ENCODE results near the gene RGS12.

Gene RGS12

DNA sequence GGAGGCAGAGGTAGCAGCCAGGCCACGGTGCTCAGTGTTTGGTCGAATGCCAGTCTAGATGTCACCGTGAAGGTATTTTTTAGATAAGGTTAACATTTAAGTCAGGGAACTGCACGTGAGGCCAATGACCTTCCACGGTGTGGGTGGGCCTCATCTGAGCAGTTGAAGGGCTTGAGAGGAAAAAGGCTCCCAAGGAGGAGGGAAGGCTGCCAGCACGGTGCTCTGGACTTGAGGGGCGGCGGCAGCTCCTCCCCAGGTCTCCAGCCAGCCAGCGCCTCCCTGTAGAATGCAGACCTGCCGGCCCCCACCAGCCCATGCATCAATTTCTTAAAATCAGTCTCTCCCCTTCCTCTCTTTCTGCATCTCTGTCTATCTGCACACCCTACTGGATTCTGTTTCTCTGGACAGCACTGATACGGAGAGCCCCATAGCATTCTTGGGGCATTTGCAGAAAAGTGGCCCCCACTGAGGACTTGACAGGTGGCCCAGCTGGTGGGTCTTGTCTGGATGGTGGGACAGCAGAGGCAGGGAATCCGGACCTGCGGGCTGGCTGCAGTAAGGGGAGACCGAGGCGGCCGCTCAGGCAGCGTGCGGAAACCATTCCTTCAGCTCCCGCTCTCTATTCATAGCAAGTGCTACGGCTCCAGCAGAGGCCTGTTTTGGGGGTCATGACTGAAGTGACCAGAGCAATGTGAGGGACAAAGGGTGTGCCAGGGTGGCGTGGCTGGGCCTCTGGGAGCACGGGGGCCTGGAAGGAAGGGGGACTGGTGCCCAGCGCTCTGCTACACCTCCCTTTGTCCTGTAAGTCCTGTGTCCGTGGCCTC lies 7.9 kb upstream of the RGS12 start:
- Histone ChIP-seq H3K4me3 (ENCODE audit: low read length) (no peak overlapping the region), H3K27me3 (ENCODE audit: control insufficient read depth, insufficient read depth, low read length) (no peaks in the 10 kb centered on the region), H3K9me3 (ENCODE audit: control insufficient read depth, insufficient read depth, low read length) (no peaks in the 10 kb centered on the region), H3K36me3 (ENCODE audit: control insufficient read depth, insufficient read depth, low read length) (no peaks in the 10 kb centered on the region; the same call in 1 of the 2 replicates), H3K4me1 (ENCODE audit: control insufficient read depth, insufficient read depth, low read length) (no peaks in the 10 kb centered on the region; the same call in 1 of the 2 replicates), H3K27ac (ENCODE audit: low read length) (no peak overlapping the region)
- DNase-seq (ENCODE audit: low read depth, low spot score) = no peak
- WGBS (ENCODE audit: insufficient coverage, insufficient read length) = no CpG with 5 or more reads among the region's 24 CpGs

DNA sequence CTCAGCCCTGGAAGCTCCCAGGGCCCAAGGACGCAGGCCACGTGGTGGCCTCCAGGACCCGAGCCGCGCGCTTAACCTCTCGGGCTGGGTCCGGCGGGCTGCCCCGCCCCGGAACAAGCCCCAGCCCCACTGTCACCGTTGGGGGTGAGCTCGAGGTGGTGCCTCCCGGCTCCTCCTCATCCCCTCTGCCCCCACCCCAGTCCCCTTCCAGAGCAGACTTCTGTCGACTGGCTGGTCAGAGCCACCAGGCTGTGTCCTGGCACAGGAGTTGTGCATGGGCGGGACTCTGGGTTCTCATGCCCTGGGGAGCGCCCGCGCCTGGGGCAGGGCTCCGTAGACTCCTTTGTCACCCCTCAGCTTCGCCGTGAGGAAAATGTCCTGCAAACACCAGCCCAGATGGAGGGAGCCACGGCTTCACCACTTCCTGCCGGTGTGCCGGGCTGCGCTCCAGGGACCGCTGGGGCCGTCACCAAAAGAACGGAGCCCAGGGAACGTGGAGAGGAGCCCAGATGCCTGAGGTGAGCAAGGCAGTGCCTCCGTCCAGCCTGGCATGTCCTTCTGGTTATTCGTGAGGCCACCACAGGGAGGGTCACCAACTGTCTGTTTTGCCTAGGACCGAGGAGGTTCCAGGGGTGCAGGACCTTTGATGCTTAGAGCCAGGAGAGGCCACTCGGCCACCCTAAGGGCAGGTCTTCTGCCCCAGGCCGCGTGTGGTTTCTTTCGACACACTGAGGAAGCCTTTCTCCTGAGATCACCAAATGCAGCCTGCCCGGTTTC lies 7.1 kb upstream of the RGS12 start:
- Histone ChIP-seq H3K4me3 (ENCODE audit: low read length) (no peak overlapping the region), H3K36me3 (ENCODE audit: control insufficient read depth, insufficient read depth, low read length) (no peaks in the 10 kb centered on the region; the same call in 1 of the 2 replicates), H3K9me3 (ENCODE audit: control insufficient read depth, insufficient read depth, low read length) (no peaks in the 10 kb centered on the region), H3K27ac (ENCODE audit: low read length) (no peak overlapping the region), H3K27me3 (ENCODE audit: control insufficient read depth, insufficient read depth, low read length) (no peaks in the 10 kb centered on the region), H3K4me1 (ENCODE audit: control insufficient read depth, insufficient read depth, low read length) (no peaks in the 10 kb centered on the region; the same call in 1 of the 2 replicates)
- no peak for DNase-seq (ENCODE audit: low read depth, low spot score)
- no CpG with 5 or more reads among the region's 38 CpGs for WGBS (ENCODE audit: insufficient coverage, insufficient read length)

DNA sequence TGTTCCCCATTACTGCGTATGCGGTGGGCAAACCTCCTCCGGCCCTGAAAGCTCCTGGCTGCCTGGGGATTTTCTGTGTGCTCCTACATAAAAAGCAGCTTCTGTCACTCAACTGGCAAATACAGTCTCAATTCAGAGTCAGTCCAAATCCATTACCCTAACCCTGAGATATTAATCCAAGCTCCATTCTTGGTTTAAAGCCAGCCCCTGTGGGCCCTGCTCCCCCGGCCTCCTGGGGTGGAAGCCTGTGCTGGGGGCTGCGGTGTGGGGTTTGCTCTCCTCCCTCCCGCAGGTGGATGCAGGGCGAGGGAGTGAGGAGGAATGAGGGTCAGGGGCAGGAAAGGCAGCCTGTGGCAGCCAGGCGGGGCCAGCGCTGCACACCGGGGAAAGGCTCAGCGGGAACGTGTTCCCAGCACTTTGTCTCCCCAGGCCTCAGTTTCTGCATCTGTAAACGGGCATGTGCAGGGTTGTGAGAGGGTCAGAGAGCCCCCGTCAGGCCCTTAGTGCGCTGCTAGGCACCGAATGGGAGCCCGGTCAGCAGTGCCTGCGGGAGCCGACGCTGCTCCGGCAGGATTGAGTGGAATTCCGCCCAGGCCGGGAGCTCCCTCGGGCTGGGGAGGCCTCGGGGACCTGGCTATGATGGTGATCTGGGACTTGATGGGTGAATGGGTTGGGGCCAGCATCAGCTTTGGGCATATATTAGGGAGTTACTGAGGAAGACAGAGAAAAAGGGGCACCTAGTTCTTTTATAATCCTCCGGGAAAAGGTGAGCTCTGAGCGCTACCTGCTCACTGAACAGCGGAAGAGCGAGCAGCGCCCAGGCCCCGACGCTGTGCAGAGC lies 6.3 kb upstream of the RGS12 start:
- WGBS (ENCODE audit: insufficient coverage, insufficient read length) = no CpG with 5 or more reads among the region's 32 CpGs

DNA sequence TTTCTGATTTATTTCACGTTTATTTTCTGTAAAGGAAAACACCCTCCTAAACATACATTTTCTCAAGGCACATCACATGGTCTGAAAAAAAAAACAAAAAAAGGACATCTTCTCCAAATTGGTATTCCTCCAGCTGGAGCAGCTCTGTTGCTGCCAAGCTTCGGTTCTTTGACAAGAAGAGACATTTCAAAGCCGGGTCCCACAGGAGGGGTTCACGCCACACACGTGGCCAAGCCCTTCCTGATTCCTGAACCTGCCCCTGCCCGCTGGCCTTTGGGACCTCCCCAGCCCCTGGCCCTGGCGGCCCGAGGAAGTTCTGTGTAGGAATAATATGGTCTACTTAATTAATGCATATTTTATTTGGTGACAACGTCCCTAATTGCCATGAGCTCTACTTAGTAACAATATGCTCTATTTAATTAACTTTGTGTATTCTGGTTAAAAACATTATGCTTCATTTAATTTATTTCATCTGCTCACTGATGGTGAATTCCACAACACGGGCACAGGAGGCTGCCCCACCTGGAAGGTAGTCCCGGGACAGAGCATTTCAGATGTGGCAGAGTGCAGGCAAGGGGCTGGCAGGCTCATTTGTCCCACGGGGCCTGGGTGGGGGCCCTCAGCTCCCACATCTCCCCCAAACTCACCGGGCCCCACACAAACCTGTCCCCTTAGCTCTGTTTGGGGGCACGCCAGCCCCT lies 5.4 kb upstream of the RGS12 start:
- H3K27ac ChIP-seq (ENCODE audit: low read length) = no peak overlapping the region
- no peak overlapping the region for H3K4me3 ChIP-seq (ENCODE audit: low read length)
- DNase-seq (ENCODE audit: low read depth, low spot score) = no peak
- WGBS (ENCODE audit: insufficient coverage, insufficient read length) = no CpG with 5 or more reads among the region's 14 CpGs
- no peaks in the 10 kb centered on the region for H3K9me3 ChIP-seq (ENCODE audit: control insufficient read depth, insufficient read depth, low read length)
- no peaks in the 10 kb centered on the region; the same call in 1 of the 2 replicates for H3K4me1 ChIP-seq (ENCODE audit: control insufficient read depth, insufficient read depth, low read length)
- H3K36me3 ChIP-seq (ENCODE audit: control insufficient read depth, insufficient read depth, low read length) = no peaks in the 10 kb centered on the region; the same call in 1 of the 2 replicates
- H3K27me3 ChIP-seq (ENCODE audit: control insufficient read depth, insufficient read depth, low read length) = no peaks in the 10 kb centered on the region

More for the DNA sequence above, 6.3 kb upstream of the RGS12 start:
- Histone ChIP-seq H3K9me3 (ENCODE audit: control insufficient read depth, insufficient read depth, low read length) (no peaks in the 10 kb centered on the region), H3K36me3 (ENCODE audit: control insufficient read depth, insufficient read depth, low read length) (no peaks in the 10 kb centered on the region; the same call in 1 of the 2 replicates), H3K27me3 (ENCODE audit: control insufficient read depth, insufficient read depth, low read length) (no peaks in the 10 kb centered on the region), H3K4me1 (ENCODE audit: control insufficient read depth, insufficient read depth, low read length) (no peaks in the 10 kb centered on the region; the same call in 1 of the 2 replicates), H3K27ac (ENCODE audit: low read length) (no peak overlapping the region), H3K4me3 (ENCODE audit: low read length) (no peak overlapping the region)
- no peak for DNase-seq (ENCODE audit: low read depth, low spot score)

DNA sequence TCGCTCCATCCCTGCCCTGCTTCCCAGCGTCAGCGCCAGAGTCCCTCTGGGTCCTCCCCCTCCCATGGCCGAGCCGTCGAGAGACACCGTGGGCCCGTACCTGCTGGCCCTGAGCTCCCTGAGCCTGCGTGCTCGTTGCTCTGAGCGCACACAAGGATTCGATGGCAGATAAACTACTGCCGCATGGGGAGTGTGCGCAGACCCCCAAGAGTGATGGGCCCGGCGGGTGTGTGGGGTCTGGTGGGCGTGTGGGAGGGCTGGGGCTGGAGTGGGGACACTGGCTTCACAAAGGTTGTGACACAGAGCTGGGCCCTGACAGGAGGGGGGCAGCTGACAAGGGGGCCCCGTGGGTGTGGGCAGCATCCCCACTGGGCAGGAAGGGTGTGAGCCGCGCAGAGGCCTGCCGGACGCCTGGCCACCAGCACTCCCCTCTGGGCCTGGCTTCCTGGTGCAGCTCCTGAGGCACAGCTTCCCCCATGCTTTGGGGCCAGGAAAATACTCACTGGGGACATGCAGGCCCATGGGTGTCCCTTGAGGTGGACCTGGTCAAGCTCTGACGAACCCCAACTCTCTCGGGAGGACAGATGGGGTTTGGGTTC lies 4.8 kb upstream of the RGS12 start:
- no peak overlapping the region for H3K27ac ChIP-seq (ENCODE audit: low read length)
- no peaks in the 10 kb centered on the region for H3K9me3 ChIP-seq (ENCODE audit: control insufficient read depth, insufficient read depth, low read length)
- H3K36me3 ChIP-seq (ENCODE audit: control insufficient read depth, insufficient read depth, low read length) = no peaks in the 10 kb centered on the region; the same call in 1 of the 2 replicates
- no peaks in the 10 kb centered on the region for H3K27me3 ChIP-seq (ENCODE audit: control insufficient read depth, insufficient read depth, low read length)
- H3K4me3 ChIP-seq (ENCODE audit: low read length) = no peak overlapping the region
- no peak for DNase-seq (ENCODE audit: low read depth, low spot score)
- no CpG with 5 or more reads among the region's 24 CpGs for WGBS (ENCODE audit: insufficient coverage, insufficient read length)
- no peaks in the 10 kb centered on the region; the same call in 1 of the 2 replicates for H3K4me1 ChIP-seq (ENCODE audit: control insufficient read depth, insufficient read depth, low read length)

DNA sequence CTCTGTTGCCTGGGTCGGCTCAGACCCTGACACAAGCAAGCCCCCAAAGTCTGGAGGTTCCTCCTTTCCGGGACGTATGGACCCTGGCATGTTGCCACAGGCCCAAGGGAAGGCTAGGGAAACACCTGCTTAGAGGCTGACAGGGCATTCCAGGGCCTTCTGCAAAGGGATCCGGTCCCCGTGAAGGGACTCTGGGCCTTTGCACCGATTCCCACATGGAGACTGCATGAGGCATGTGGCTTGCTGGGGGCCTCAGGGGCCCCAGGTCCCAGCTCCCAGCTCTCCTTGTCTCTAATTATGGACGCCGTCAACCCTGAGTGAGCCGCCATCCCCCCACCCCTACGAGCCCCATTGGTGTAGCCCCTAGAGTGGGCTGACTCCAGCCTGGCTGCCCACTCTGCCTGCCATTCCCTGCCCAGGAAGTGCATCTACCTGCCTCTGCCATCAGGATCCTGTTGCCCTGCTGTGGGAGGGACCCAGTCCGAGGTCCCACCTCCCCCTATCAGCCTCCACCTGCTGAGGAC lies 4.2 kb upstream of the RGS12 start:
- H3K36me3 ChIP-seq (ENCODE audit: control insufficient read depth, insufficient read depth, low read length) = no peaks in the 10 kb centered on the region; the same call in 1 of the 2 replicates
- WGBS (ENCODE audit: insufficient coverage, insufficient read length) = no CpG with 5 or more reads among the region's 11 CpGs
- no peaks in the 10 kb centered on the region for H3K27me3 ChIP-seq (ENCODE audit: control insufficient read depth, insufficient read depth, low read length)
- DNase-seq (ENCODE audit: low read depth, low spot score) = no peak
- H3K9me3 ChIP-seq (ENCODE audit: control insufficient read depth, insufficient read depth, low read length) = no peaks in the 10 kb centered on the region
- H3K4me3 ChIP-seq (ENCODE audit: low read length) = no peak overlapping the region
- H3K4me1 ChIP-seq (ENCODE audit: control insufficient read depth, insufficient read depth, low read length) = no peaks in the 10 kb centered on the region; the same call in 1 of the 2 replicates
- H3K27ac ChIP-seq (ENCODE audit: low read length) = no peak overlapping the region

DNA sequence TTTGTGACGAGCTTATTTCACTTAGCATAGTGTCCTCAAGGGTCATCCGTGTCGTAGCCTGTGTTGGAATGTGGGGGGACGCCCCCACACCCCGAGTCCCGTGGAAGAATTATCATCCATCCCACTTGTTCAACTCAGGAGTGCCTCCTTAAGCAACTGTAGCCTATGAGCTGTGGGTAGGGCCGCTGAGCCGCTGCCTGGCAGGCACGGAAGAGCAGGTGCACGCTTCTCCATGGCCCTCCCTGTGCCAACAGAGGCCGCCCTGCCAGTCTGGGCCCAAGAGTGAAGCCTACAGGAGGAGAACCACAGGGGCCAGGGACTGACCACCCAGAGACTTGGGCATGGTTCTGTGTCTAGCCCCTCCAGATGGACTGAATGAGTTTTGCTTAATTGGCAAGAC lies 2.3 kb upstream of the RGS12 start:
- Histone ChIP-seq H3K4me1 (ENCODE audit: control insufficient read depth, insufficient read depth, low read length) (peaks cover 1% of the 10 kb centered on the region; the same call in 1 of the 2 replicates), H3K36me3 (ENCODE audit: control insufficient read depth, insufficient read depth, low read length) (no peaks in the 10 kb centered on the region; the same call in 1 of the 2 replicates), H3K9me3 (ENCODE audit: control insufficient read depth, insufficient read depth, low read length) (no peaks in the 10 kb centered on the region), H3K27me3 (ENCODE audit: control insufficient read depth, insufficient read depth, low read length) (no peaks in the 10 kb centered on the region), H3K4me3 (ENCODE audit: low read length) (no peak overlapping the region), H3K27ac (ENCODE audit: low read length) (no peak overlapping the region)
- no CpG with 5 or more reads among the region's 11 CpGs for WGBS (ENCODE audit: insufficient coverage, insufficient read length)
- DNase-seq (ENCODE audit: low read depth, low spot score) = no peak

DNA sequence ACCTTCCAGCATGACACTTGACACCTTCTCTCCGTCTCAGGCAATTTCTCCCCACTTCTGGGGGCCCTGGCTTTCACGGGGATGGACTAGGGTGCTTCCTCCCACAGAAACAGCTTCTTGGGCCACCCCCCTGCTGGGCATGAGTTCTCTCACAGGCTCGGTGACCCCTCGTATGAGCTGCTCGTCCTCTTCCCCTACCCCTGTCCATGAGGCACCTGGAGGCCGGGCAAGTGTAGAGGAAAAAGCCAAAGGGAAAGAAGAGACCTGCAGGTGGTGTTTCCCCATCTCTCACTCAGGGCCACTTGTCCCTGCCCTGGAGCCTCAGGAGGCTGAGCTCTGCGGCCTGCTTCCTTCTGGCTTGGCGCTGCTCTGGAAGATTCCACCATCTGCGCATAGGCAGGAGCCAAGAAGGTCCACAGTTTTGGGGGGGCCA lies 1.9 kb upstream of the RGS12 start:
- H3K36me3 ChIP-seq (ENCODE audit: control insufficient read depth, insufficient read depth, low read length) = no peaks in the 10 kb centered on the region; the same call in 1 of the 2 replicates

DNA sequence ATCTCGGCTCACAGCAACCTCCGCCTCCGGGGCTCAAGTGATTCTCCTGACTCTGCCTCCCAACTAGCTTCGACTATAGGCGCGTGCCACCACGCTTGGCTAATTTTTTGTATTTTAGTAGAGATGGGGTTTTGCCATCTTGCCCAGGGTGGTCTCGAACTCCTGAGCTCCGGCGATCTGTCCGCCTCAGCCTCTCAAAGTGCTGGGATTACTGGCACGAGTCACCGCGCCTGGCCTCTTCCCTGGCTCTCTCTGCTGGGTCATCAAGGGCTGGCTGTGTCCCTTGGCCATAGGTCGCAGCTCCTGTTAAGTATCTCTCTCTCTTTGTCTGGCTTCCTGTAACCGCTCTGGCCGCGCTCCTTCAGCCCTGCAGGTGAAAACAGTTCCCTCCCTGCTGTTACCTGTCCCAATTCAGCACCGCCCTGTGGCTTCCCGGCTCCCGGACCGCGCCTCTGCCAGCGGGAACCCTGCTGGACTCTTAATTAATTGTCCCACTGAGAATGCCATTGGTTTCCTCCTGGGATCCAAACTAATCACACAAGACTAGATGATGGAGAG lies 1.3 kb upstream of the RGS12 start:
- Histone ChIP-seq H3K36me3 (ENCODE audit: control insufficient read depth, insufficient read depth, low read length) (no peaks in the 10 kb centered on the region; the same call in 1 of the 2 replicates), H3K9me3 (ENCODE audit: control insufficient read depth, insufficient read depth, low read length) (no peaks in the 10 kb centered on the region), H3K27me3 (ENCODE audit: control insufficient read depth, insufficient read depth, low read length) (no peaks in the 10 kb centered on the region), H3K27ac (ENCODE audit: low read length) (no peak overlapping the region), H3K4me1 (ENCODE audit: control insufficient read depth, insufficient read depth, low read length) (peaks cover 1% of the 10 kb centered on the region; the same call in 1 of the 2 replicates), H3K4me3 (ENCODE audit: low read length) (peak overlapping the region; percentile 72; the same call in 1 of the 2 replicates)
- no peak for DNase-seq (ENCODE audit: low read depth, low spot score)
- no CpG with 5 or more reads among the region's 24 CpGs for WGBS (ENCODE audit: insufficient coverage, insufficient read length)

More for the DNA sequence above, 1.9 kb upstream of the RGS12 start:
- DNase-seq (ENCODE audit: low read depth, low spot score) = no peak
- no peaks in the 10 kb centered on the region for H3K9me3 ChIP-seq (ENCODE audit: control insufficient read depth, insufficient read depth, low read length)
- WGBS (ENCODE audit: insufficient coverage, insufficient read length) = no CpG with 5 or more reads among the region's 9 CpGs
- no peaks in the 10 kb centered on the region for H3K27me3 ChIP-seq (ENCODE audit: control insufficient read depth, insufficient read depth, low read length)
- no peak overlapping the region for H3K4me3 ChIP-seq (ENCODE audit: low read length)
- peaks cover 1% of the 10 kb centered on the region; the same call in 1 of the 2 replicates for H3K4me1 ChIP-seq (ENCODE audit: control insufficient read depth, insufficient read depth, low read length)
- H3K27ac ChIP-seq (ENCODE audit: low read length) = no peak overlapping the region
